ENCODE data around the gene PBX2. TPM values are rescaled to one million over a fixed set of nuclear protein-coding genes. Genes with fewer than 3 reads are reported as not detected.

The PBX2 gene
- total and polyA plus RNA-seq, 10 donors, result 29.6 to 160 (median 89.9) TPM

- H3K4me1 ChIP-seq, result peaks cover 6 to 62% (median 35%) of the 10 kb centered on the region in 6 donors
- peak; percentile 88 for DNase-seq
Measured at GRCh38 chr6:32154514-32155161, 35.4 kb downstream of the PBX2 start.

GRCh38 chr6:32153564-32154513 is 36.2 kb downstream of the PBX2 start, which contains the start of gene PPT2:
Gene PPT2 (plus strand): TSS chr6:32154141. CDS start chr6:32154595, 454 bp downstream.
- Histone ChIP-seq H3K9me3 (no peaks in the 10 kb centered on the region), H3K36me3 (peaks cover 0 to 32% (median 14%) of the 10 kb centered on the region in 6 donors), H3K4me1 (peaks cover 6 to 70% (median 39%) of the 10 kb centered on the region in 6 donors), H3K27ac (peak within 1 kb of the TSS; percentile 62 to 86 (median 82)), H3K27me3 (replicated peaks in 1 of 7) (peaks cover 0 to 57% (median 27%) of the 10 kb centered on the region in 7 donors), H3K4me3 (peak within 1 kb of the TSS; percentile 49 to 80 (median 68))
- intact Hi-C loops (cut with DNase I; ENCODE audit: low total_unique reads), result no loop called here
- DNase-seq, result peak; percentile 85
- WGBS, 5 donors, result 1 to 6% (median 2%) methylated on average over 49 to 52 of the region's 52 CpGs
- TF ChIP-seq POLR2AphosphoS5 (IDR thresholded peaks at IDR 0.05) (peak; percentile 71 to 81 (median 75)), POLR2A (IDR thresholded peaks at IDR 0.05) (no peak)
- TF ChIP-seq, protein P1, sequence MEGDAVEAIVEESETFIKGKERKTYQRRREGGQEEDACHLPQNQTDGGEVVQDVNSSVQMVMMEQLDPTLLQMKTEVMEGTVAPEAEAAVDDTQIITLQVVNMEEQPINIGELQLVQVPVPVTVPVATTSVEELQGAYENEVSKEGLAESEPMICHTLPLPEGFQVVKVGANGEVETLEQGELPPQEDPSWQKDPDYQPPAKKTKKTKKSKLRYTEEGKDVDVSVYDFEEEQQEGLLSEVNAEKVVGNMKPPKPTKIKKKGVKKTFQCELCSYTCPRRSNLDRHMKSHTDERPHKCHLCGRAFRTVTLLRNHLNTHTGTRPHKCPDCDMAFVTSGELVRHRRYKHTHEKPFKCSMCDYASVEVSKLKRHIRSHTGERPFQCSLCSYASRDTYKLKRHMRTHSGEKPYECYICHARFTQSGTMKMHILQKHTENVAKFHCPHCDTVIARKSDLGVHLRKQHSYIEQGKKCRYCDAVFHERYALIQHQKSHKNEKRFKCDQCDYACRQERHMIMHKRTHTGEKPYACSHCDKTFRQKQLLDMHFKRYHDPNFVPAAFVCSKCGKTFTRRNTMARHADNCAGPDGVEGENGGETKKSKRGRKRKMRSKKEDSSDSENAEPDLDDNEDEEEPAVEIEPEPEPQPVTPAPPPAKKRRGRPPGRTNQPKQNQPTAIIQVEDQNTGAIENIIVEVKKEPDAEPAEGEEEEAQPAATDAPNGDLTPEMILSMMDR (IDR thresholded peaks at IDR 0.05 in 8 of 11, conservative IDR thresholded peaks at IDR 0.05 in 3 of 11), result peak in 4 of 11 experiments; percentile 3 to 23 (median 4)

More at GRCh38 chr6:32154514-32155161, 35.4 kb downstream of the PBX2 start:
- intact Hi-C loops (cut with DNase I; ENCODE audit: low total_unique reads), result no loop called here
- WGBS, 5 donors, result 1 to 6% (median 4%) methylated on average over 15 to 34 of the region's 34 CpGs
- Histone ChIP-seq H3K27ac (peak overlapping the region; percentile 60 to 86 (median 82)), H3K9me3 (no peaks in the 10 kb centered on the region), H3K4me3 (peak overlapping the region; percentile 49 to 80 (median 68)), H3K36me3 (peaks cover 0 to 39% (median 16%) of the 10 kb centered on the region in 6 donors), H3K27me3 (replicated peaks in 1 of 7) (peaks cover 0 to 49% (median 19%) of the 10 kb centered on the region in 7 donors)
- no peak for TF ChIP-seq POLR2A (IDR thresholded peaks at IDR 0.05)
- TF ChIP-seq POLR2AphosphoS5 (IDR thresholded peaks at IDR 0.05), result peak; percentile 38 to 64 (median 59)
- TF ChIP-seq, protein P1 (IDR thresholded peaks at IDR 0.05 in 8 of 11, conservative IDR thresholded peaks at IDR 0.05 in 3 of 11), result peak; percentile 37 to 75 (median 57)

DNA sequence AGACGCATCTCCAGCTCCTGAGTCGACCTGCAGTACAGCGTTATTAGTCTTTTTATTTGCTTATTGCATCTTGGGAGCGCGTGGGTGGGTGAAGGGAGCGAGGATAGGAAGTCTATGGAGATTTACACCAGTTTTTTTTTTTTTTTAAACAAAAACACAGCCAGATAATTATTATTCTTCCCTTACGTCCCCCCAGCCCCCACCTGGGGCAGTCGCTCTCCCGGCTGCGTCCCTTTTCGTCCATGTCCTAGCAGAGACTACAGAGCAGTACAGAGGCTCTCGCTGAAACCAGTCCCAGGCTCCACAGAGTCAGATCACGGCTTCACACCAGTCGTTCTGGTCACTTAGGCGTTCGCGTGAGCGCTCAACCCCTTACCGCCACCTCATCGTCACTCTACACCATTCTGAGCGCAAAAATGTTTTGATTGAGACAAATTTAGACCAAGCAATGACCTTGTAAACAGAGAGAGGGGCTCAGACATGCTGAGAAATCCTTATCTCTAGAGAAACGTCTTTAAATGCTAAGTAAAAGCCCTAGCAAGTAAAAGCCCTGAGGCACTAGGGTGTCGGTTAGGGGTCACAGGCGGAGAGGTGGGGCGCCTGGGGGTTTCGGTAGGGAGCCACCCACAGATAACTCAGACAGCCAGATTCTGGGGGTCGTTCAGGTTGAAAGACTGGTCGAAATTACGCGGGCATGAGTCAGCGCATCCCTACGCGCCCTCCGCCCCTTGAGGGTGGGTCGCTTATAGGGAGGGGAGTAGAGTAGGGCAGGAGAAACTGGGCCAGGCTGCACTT is 37.0 kb downstream of the PBX2 start:
- TF ChIP-seq, protein P1 (IDR thresholded peaks at IDR 0.05 in 8 of 11, conservative IDR thresholded peaks at IDR 0.05 in 3 of 11), result no peak
- TF ChIP-seq POLR2AphosphoS5 (IDR thresholded peaks at IDR 0.05) (no peak), POLR2A (IDR thresholded peaks at IDR 0.05) (no peak)
- peaks cover 6 to 79% (median 44%) of the 10 kb centered on the region in 6 donors for H3K4me1 ChIP-seq
- peaks cover 0 to 23% (median 7%) of the 10 kb centered on the region in 6 donors for H3K36me3 ChIP-seq
- 53 to 63% (median 61%) methylated on average over 35 of the region's 35 CpGs for WGBS, 5 donors
- H3K27ac ChIP-seq, result peak overlapping the region; percentile 62 to 86 (median 82)
- H3K27me3 ChIP-seq (replicated peaks in 1 of 7), result peaks cover 0 to 66% (median 36%) of the 10 kb centered on the region in 7 donors
- peak overlapping the region; percentile 5 to 80 (median 66) for H3K4me3 ChIP-seq
- intact Hi-C loops (cut with DNase I; ENCODE audit: low total_unique reads), result no loop called here
- H3K9me3 ChIP-seq, result no peaks in the 10 kb centered on the region
- no peak for DNase-seq

All from spleen (tissue), 11 donors.